GM19372 (cell line): ENCODE data around the gene LRPAP1.
"Not testable (repeated sequence)": the region's sequence is repeated elsewhere in the genome, so short reads cannot be mapped to it uniquely, and the experiment has no call there.

Experiments used
- ATAC-seq: cut with Tn5 transposase; IDR thresholded peaks from one replicate; pipeline ENCODE4 v1.9.1; 2021; ENCODE audit warnings: mild to moderate bottlenecking, low read depth, moderate library complexity; ENCODE audit not compliant: unreplicated experiment

Gene LRPAP1

GRCh38 chr4:3562127-3562526, 29.9 kb upstream of the LRPAP1 start:
- ATAC-seq, result not testable (repeated sequence)

DNA sequence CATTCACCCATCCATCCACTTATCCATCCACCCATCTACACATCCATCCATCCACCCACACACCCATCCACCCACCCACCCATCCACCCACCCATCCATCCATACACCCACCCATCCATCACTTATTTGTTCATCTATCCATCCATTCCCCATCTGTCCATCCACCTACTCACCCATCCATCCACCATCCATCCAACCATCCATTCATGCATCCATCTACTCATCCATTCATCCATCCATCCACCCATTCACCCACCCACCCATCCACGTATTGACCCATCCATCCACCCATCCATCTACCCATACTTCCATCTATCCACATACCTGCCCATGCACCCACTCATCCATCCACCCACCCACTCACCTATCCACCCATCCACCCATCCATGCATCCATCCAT, 28.2 kb upstream of the LRPAP1 start:
- not testable (repeated sequence) for ATAC-seq

DNA sequence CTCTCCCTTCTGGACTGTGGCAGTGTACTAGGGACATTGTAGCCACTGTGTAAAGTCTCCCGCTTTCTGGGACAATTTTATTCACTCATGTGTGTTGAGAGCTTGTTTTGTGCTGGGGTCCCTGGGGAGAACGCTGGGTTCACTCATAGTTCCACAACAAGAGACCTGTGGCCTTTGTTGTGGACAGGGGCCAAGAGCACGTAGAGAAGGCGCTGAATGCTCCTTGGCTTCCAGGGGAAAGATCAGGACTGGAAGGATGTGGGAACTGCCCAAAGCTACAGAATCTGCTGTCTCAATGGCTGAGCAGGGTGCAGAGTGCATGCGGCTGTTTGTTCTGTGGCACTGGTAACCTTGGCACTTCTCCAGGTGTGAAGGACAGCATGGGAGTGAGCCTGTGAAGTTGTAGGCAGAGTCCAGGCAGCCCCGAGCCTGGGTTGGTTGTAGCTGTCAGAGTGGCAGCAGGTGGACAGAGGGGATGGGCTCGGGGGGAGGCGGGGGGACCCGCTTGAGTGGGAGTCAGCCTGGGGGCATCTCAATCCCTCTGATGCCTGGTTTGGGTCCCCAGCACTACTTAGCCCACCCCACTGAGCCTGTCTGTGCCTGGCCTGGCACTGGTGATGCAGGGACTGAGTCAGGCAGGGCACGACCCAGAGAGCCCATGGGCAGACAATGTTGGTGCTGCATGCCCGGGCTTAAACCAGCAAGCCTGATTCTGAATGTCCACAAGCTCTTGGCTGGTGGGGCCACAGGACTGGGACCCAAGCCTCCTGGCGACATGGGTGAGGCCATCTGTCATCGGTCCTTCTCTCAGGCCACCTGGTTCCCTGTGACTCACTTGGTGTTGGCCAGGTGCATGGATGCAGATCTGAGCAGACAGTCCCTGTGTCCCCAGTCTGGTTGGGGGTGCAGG, 27.4 kb upstream of the LRPAP1 start:
- not testable (repeated sequence) for ATAC-seq

- not testable (repeated sequence) for ATAC-seq
These were observed 26.3 kb upstream of the LRPAP1 start for GRCh38 chr4:3558514-3558836.

DNA sequence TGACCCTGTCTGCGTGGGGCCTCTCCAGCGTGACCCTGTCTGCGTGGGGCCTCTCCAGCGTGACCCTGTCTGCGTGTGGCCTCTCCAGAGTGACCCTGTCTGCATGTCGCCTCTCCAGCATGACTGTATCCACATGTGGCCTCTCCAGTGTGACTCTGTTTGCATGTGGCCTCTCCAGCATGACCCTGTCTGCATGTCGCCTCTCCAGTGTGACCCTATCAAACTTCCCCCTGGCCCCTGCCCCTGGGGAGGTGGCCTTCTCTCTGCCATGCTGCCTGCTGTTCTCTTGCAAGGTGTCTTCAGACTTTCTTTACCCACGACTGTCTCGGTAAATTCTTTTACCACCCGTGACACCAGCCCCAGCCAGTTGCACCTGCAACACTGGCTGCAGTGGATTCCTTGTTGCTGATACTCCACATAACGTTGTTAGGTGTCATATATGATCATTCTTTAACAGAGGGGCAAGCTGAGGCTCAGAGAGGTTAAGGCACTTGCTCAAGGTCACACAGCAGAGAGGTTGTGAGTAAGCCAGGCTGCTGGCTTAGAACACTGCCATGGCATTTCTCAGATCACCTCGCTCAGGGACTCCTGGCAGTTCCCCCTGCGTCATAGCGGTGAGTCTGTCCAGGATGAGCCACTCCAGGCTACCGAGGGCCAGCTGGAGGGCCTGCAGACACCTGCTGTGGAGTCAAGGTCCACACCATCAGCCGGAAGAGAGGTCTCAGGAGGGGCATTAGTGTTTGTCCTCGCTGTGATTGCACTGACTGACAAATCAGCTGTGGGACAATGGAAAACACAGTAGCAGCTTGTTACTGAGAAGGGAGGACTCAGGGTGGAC, 25.7 kb upstream of the LRPAP1 start:
- ATAC-seq, result not testable (repeated sequence)

- not testable (repeated sequence) for ATAC-seq
These were observed 24.9 kb upstream of the LRPAP1 start for GRCh38 chr4:3557088-3557492.

DNA sequence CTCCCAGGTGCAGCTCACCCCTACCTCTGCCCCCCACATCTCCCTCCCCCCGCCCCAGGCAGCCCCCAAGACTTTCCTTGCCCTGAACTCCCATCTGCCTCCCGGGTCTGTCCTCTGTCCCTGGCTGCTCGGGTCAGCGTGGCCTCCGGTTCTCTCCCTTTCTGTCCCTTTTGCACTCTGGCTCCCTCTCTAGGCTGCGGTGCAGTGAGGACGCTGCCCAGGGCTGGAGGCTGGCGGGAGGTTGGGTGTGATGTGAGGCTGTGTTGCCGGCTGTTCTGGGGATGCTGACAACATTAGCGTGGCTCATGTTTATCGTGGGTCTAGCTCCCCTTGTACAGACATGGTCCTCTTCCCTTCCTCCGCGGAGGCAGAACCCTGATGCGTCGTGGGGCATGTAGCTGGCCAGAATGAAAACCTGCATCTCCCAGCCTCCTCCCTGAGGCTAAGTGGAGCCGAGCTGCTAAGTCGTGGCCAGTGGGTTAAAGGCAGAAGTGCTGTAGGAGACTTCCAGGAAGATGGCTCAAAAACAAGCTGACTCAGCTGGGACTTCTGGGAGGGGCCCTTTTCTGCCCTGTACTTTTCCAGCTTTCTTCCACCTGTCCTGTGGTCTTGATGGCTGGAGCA, 24.1 kb upstream of the LRPAP1 start:
- not testable (repeated sequence) for ATAC-seq

DNA sequence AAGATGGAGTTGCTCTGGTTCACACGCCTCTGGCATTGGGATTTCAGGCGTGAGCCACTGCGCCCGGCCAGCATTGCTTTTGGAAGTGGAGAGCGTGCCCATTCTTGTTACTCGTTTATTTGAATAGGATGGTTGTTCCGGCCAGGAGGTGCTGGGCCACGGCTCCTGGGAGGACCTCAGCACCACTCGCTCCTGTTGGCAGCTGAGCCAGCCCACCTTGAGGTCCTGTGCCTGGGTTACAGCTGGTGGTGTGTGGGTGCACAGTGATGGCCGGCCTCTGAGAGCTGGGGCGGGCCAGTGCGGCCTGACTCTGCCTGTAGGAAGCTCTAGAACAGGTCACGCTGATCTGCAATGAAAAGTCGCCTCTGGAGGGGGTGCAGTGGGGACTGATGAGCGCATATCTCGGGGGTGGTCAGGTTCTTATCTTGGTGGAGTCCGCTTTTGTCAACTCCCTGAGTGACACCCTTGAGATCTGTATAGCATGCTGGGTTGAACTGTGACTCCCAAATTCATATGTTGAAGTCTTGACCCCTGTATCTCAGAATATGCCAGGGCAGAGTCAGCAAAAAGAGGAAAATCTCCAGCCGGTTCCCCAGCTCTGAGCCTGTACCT, 23.3 kb upstream of the LRPAP1 start:
- not testable (repeated sequence) for ATAC-seq

- ATAC-seq, result not testable (repeated sequence)
These were observed 19.1 kb upstream of the LRPAP1 start for GRCh38 chr4:3551366-3551765.

DNA sequence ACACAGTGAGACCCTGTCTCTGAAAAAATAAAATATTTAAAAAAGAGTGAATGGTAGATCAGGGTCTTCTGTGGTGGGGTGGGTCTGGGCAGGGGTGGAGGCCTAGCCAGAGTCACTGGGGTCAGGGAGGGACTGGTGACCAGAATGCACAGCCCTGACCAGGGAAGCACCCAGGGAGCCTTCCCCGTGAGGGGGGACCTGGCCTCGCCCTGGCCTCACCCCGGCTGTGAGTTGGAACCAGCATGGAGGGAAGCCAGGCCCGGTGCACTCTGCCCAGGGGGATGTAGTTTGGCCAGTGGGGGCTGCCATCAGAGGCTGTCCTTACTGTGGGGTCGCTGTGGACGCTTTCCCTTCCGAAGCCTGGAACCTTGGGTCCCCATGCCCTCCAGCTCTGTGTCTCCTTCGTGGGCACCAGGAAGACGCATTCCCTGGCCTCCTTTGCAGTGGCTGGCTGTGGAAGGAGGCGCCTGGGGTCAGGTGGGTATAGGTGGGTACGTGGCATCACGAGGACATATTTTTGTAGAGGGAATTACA, 18.6 kb upstream of the LRPAP1 start:
- ATAC-seq, result not testable (repeated sequence)

- ATAC-seq, result not testable (repeated sequence)
These were observed 17.8 kb upstream of the LRPAP1 start for GRCh38 chr4:3550041-3550440.

DNA sequence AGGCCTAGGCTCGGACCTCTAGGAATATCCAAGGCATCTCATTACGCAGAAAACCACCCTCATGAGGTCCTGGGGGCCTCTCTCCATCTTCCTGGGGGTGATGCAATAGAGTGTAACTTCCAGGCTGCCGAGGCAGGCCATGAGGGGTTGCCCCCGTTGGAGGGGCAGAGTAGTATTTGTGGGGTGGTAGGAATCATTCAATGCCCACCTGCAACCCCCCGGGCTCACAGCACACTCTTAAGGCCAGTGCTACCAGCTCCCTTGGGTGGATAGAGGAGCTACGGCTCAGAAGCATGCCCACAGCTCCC, 17.4 kb upstream of the LRPAP1 start:
- not testable (repeated sequence) for ATAC-seq

- ATAC-seq, result not testable (repeated sequence)
These were observed 16.9 kb upstream of the LRPAP1 start for GRCh38 chr4:3548991-3549693.

DNA sequence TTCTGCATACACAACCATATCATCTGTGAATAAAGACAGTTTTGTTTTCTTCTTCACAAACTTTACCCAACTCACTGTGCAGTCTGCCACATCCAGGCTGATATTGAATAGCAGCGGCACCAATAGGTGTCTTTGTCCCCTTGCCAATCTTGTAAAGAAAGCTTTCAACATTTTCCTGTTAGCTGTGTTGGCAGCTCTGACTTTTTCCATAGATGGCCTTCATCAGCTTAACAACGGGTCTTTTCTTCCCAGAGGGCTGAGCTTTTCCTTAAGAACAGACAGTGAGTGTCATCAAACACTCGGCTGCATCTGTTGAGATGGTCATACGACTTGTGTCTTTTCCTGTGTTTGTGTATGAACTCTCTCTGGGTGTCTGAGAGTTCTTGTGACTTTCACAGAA, 14.5 kb upstream of the LRPAP1 start:
- ATAC-seq, result not testable (repeated sequence)

DNA sequence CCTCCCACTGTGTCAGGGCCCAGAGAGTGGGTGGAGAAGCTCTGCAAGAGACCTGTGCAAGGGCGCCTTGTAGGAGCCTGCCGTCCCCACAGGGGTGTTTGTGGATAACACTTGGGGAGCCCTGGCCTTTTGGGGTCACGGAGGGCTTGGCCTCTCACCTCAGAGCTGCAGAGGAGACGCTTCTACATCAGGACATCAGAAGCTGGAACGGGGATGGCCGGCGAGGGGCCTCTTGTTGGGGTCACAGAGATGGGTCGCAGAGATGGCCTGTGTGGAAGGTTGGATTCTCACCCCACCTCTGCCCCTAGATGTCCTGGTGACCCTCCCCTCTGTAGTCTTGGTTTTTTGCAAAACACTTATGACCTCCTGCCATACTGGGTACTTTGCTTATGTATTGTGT, 13.1 kb upstream of the LRPAP1 start:
- not testable (repeated sequence) for ATAC-seq

GRCh38 chr4:3544259-3545025, 12.2 kb upstream of the LRPAP1 start:
- not testable (repeated sequence) for ATAC-seq

GRCh38 chr4:3543415-3543814, 11.2 kb upstream of the LRPAP1 start:
- ATAC-seq, result not testable (repeated sequence)

- not testable (repeated sequence) for ATAC-seq
These were observed 6.7 kb upstream of the LRPAP1 start for GRCh38 chr4:3538906-3539305.

DNA sequence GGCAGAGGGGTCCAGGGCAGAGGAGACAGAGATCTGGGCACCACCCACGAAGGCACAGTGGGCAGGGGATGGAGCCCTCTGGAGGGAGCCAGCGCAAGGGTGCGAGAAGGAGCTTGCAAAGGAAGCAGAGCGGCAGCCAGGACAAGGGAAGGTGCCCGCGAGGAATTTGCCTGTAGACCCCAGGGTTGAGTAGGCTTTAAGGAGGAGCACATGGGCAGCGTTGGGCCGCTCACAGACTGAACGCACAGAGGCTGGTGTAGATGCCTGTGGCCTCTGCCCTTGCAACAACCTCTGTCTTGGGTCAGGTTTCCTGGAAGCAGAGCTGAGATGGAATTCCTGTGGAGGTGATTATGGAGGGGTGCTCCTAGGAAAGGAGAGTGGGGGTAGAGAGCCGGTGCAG, 3.6 kb upstream of the LRPAP1 start:
- ATAC-seq, result not testable (repeated sequence)
